Hepatocyte (in vitro differentiated cells): Measurements from ENCODE around the gene RPL6.

Experiments used
- EZH2 ChIP-seq: fragments of 200-600 bp; sonication (generic); IDR thresholded peaks from 2 replicates; pipeline ENCODE4 v1.6.1; 2016; ENCODE audit warnings: antibody characterized with exemption, mild to moderate bottlenecking, borderline replicate concordance
- TF ChIP-seq, protein P1 (sequence below): fragments of 200-600 bp; sonication (generic); IDR thresholded peaks from 2 replicates; pipeline ENCODE4 v1.5.1; 2016; ENCODE audit warnings: antibody characterized with exemption, mild to moderate bottlenecking; ENCODE audit not compliant: poor library complexity

DNA sequence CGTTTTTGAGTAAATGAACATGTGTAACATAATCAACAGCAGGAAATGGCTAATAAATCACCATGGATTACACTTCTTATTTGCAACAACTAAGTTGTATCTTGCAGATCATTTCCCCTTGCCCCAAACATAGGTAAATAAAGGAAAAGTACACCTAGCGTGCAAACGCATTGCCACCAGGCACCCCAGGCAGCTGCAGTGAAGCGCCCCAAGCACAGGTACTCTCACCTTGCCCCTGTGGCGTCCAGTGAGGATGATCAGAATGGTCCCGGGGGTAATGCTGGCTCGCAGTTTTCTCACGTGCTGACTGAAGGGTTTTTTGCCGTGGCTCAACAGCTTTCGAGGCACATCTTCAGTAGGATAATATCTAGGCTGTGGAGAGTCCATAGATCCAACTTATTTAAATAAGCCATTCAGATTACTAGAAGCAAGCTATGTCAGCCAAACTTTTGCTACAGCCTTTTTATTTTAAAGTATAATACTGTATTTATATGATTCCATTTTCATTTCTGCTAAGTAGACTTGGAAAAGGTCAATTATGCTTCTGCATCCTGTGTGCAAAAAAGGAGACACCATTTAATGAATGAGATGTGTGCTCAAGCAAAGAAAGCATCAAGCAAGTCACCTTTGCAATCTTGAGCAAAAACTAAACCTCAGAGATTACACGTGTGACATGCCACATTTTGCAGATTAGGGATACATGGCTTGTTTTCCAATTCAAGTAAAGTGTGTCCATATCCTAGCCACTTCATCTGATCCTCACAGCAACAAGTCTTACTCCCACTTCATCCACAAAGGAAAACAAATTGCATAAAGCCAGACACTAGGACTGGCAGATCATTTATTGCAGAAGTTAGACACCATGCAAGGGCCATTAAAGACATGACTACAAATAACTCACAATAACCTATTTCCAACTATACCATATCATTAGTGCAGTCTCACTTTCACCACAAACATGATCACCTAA is 2.6 kb downstream of the RPL6 start:
- TF ChIP-seq, protein P1, sequence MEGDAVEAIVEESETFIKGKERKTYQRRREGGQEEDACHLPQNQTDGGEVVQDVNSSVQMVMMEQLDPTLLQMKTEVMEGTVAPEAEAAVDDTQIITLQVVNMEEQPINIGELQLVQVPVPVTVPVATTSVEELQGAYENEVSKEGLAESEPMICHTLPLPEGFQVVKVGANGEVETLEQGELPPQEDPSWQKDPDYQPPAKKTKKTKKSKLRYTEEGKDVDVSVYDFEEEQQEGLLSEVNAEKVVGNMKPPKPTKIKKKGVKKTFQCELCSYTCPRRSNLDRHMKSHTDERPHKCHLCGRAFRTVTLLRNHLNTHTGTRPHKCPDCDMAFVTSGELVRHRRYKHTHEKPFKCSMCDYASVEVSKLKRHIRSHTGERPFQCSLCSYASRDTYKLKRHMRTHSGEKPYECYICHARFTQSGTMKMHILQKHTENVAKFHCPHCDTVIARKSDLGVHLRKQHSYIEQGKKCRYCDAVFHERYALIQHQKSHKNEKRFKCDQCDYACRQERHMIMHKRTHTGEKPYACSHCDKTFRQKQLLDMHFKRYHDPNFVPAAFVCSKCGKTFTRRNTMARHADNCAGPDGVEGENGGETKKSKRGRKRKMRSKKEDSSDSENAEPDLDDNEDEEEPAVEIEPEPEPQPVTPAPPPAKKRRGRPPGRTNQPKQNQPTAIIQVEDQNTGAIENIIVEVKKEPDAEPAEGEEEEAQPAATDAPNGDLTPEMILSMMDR = no peak
- no peak for TF ChIP-seq EZH2
